Measurements from ENCODE around the gene ADSS1. TPM values are rescaled to one million over a fixed set of nuclear protein-coding genes. Genes with fewer than 3 reads are reported as not detected.
A peak's percentile ranks its signal among the peaks of the same experiment; 100 is the strongest.

The ADSS1 gene
- total RNA-seq, 1 experiment from 2014 or later = 0.84 TPM

DNA sequence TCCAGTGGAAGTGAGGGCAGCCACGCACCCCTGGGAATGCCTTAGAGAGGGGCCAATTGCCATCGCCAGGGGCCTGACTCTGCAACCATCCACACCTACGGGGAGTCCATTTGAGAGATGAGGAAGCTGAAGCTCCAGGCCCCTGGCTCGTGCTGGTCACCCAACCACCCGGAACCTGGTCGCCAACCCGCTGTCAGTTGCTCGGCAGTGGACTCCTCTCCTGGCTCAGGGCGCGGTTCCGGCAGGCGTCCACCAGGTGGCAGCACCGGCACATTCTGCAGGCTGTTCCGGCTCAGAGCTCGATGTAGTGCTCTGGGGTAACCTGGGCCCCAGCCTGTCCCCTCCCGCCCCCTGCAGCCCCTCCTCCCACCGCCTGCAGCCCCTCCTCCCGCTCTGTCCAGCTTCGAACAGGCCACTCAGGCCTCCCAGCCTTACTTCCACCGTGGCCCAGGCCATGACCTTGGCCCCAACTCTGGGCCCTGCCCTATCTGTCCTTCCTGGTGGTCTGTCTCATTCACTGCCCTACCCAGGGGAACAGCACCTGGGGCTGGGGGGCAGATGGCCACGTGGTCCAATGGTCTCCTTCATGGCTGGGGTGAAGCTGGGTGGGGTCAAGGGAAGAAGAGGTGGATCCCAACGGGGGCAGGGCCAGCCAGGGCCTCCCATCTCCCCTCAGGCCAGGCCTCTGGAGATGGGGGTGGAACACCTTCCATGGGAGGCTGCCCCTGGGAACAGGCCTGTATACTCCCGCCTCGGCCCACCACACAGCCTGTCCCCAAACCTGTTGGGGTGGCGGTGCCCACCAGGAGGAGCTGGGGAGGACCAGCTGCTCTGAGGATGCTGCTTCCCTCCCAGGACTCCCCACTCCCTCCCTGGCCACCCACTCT lies 44.7 kb downstream of the ADSS1 start:
- DNase-seq (ENCODE audit: low read depth) = peak; percentile 67

DNA sequence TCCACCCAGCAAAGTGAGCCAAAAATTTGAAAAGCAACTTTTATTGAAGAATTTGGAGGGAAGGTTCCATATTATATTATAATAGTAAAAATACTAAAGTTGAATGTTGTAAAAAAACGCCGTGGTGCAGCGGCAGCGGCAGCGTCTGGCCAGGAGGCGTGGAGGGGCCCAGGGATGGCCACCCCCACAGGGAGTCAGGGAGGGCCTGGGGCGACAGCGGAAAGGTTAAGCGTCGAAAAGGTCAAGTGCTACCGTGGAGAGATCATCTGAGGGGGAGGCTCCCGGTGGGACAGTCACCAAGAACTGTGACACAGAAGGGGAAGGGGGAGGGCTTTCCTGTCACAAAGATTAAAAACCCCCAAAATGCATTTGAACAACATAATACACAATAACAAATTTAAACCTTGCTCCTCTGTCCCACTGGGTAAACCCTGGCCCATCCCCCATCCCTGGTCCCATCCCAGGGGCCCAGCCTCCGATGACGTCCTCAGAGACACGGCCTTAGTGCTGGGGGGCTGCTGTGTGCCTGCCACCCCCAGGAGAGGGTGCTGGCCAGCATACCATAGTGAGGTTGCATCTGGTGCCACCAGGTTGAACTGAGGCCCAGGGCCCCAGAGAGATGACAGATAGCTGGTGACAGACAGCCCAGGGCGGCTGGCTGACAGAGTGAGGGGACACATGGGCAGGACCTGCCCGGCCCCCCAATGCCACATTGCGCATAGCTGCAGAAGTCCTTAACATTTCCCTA lies 45.5 kb downstream of the ADSS1 start:
- DNase-seq (ENCODE audit: low read depth) = no peak

DNA sequence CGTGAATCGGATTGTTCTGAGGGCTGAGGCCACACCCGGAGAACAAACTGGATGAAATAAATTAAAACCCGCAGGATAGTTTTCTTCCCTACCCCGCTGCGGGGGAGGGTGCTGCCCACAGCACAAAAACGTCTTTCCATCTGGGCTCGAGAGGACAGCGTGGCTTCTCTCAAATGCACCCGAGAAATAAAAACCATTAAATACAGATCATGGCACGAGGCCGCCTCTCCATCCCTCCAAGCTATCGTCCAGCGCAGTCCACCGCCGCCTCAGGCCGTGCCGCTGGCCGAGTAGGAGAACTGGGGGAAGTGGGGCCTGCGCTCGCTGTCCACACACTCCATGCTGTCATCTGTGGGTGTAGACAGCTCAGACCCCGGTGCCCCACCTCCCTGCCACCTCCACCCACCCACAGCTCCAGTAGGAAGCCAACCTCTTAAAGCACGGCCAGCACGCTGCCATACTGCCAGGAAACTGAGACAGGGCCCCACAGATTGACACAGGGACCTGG lies 46.1 kb downstream of the ADSS1 start:
- no peak for DNase-seq (ENCODE audit: low read depth)

DNA sequence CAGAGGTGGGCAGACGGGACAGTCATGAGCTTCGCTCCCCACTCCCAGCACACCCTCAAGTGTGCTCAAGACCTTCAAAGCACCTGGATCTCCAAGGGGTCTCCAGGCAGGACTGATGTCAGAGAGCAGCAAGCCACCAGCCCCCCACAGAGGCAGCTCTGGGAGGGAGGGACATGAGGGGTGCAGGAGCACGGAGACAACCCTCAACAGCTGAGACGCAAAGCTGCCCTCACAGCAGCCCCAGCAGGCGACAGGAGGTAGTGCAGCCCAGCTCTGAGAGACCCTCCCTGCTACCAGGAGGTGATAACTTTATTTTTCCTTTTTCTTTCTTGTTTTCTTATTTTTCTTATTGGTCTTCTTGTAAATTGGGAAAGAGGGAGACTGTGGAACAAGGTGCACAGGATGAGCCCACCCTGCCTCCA lies 46.8 kb downstream of the ADSS1 start:
- DNase-seq (ENCODE audit: low read depth) = no peak

DNA sequence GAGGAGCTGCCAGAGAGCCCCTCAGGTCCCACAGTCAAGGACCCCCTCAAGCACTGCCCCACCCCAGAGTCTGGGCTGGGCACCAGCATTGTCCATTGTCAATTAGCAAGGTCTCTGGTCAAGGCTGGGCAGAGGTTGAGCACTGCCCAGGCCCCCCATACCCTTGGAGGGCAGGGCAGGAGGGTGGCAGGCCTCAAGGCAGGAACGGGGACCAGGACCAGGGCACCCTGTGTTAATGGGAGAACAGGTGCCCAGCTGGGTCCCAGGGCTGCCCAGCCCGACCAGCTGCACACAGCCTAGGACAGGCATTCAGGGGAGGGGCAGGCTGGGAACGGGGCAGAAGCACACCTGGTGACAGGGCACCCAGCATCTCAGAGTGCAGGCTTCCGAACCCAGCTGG lies 47.3 kb downstream of the ADSS1 start:
- no peak for DNase-seq (ENCODE audit: low read depth)

DNA sequence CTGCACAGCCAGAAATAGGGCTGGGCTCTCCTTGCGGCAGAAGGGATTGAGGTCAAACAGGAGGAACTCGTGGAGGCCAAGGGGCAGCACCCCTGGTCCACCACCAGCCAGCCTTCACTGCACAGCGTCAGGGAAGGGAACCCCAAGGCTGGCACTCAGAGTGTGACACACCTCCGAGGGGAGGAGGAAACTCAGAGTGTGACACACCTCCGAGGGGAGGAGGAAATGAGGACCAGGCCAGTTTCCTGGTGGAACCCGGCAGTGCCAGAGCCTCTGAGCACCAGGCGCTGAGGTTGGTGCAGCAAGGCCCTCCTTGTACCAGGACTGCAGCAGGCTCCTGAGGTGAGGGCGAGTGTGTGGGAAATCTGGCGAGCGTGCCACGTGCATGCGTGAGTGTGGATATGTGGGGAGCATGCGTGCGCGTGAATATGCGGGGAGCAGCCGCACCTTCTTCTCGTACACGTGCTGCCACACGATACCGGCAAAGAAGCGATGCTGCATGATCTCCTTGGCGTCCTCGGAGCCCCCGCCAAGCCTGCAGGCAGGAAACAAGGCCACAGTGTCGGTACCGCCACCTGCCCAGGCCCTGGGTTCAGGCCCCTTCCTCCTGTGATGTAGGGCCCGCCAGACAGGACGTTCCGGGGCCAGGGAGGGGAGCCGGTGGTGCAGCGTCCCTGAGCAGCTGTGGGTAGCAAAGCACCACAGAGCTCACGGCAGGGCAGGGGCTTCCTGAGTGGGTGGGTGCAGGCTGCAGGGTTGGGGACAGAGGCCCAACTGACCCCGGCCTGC lies 48.1 kb downstream of the ADSS1 start:
- no peak for DNase-seq (ENCODE audit: low read depth)

DNA sequence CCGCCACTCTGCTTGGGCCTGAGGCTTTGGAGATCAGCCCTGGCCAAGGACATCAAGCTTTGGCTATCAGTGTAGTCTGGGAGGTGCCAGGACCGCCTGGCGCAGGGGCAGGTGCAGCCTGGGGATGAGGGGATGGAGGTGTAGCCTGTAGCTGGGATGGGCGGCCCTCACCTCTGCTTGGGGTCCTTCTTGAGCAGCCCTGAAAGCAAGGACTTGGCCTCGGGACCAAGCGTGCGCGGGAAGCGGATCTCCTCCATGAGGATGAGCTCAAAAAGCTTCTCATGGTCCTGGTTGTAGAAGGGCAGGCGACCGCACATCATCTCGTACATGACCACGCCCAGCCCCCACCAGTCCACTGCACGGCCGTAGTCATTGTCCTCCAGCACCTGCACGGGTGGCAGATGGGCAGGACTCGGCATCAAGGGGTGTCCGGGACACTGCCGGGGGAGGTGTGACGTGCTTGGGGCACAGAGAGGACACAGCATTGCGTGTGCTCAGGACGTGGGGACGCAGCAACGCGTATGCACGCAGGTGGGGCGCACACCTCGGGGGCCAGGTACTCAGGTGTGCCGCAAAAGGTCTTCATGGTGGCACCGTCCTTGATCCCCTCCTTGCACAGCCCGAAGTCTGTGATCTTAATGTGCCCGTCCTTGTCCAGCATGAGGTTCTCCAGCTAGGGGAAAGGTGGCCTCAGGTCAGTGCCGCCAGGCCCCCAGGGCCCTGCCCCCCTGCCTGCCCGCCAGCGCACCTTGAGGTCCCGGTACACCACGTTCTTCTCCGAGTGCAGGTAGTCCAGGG lies 48.9 kb downstream of the ADSS1 start:
- no peak for DNase-seq (ENCODE audit: low read depth)

DNA sequence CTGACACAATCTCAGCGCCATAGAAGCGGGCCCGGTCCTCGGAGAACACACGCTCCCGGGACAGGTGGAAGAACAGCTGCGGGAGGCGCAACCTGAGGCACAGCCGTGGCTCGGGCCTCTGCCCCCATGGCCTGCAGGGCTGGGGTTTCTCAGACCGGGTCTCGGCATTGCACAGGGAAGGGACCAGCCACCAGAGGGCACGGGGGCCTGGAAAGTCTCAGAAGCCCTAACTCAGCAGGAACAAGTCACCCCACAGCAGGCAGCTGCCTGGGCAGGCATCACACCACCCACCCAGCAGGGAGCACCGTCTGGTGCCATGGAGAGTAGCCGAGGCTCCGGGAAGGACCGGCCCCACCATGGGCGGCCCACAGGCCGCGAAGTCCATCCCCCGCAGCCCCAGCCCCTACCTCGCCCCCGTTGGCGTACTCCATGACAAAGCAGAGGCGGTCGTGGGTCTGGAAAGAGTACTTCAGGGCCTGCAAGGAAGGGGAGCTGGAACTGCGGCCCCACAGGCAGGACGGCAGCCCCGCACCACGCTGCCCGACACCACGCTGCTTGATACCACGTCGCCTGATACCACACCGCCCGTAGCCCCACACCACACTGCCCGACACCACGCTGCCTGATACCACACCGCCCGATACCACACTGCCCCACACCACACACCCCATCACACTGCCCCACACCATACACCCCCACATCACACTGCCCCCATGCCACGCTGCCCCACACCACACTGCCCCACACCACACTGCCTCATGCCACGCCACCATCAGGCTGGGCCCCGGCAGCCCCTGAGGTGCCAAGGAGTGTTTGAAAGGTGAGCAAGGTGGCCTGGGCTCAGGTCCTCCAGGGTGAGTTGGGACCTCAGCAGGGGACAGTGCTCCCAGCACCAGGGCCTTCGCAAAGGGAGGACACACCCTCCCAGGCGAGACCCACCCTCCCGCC lies 49.8 kb downstream of the ADSS1 start:
- no peak for DNase-seq (ENCODE audit: low read depth)

DNA sequence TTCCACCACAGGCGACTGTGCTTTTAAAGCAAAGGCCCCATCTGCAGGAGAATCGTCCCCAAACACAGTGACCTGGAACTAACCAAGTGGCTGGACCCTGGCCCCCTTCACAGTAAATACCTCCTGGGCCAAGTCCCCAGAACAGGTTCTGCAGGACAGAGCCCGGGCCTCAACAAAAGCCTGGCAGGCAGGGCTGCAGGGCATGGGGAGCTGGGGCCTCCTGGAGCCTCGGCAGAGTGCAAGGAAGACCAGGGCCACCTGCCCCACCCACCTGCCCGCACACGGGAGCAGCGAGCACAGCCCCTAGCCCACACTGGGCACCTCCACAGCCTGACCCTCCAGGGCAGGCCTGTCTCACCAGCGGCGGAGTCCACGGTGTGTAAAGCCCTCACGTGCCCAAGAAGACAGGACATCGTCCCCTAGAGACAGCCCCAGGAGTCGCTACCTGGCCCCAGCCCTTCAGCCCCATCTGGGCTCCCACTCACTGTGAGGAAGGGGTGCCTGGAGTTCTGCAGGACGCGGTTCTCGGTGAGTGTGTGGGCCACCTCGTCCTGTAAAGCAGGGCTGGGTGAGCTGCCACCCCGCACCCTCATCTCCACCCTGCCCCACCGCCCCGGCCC lies 50.5 kb downstream of the ADSS1 start:
- DNase-seq (ENCODE audit: low read depth) = no peak

DNA sequence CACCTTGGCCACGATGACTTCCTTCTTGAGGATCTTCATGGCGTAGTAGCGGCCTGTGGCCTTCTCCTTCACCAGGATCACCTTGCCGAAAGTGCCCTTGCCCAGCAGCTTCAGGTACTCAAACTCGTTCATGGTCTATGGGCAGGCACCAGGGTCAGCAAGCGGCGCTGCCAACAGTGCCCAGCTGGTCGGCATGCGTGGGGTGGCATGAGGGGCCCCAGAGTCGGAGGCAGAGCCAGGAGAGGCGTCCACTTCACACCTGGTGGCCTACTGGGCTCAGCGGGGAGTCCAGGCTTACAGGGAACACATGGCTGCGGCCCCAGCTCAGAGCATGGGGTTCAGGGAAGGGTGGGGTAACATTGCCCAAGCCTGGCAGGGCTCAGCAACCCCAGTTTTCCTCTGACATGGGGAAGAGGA lies 51.1 kb downstream of the ADSS1 start:
- no peak for DNase-seq (ENCODE audit: low read depth)

DNA sequence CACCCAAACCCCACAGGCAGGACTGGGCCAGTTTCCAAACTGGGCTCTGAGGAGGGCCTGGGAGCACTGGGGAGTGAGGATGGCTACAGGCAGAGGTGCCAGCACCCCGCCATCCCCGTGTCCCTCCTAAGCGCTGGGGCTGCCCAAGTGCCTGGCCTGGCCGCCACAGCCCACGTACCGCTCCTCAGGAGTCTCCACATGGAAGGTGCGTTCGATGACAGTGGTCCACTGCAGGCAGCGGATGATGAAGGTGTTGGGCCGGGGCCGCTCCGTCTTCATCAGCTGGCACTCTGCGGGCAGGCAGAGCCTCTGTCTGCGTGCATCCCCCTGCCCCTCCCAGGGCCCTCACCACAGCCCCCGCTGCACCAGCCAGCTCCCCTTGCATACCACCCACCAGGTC lies 52.5 kb downstream of the ADSS1 start:
- DNase-seq (ENCODE audit: low read depth) = no peak

DNA sequence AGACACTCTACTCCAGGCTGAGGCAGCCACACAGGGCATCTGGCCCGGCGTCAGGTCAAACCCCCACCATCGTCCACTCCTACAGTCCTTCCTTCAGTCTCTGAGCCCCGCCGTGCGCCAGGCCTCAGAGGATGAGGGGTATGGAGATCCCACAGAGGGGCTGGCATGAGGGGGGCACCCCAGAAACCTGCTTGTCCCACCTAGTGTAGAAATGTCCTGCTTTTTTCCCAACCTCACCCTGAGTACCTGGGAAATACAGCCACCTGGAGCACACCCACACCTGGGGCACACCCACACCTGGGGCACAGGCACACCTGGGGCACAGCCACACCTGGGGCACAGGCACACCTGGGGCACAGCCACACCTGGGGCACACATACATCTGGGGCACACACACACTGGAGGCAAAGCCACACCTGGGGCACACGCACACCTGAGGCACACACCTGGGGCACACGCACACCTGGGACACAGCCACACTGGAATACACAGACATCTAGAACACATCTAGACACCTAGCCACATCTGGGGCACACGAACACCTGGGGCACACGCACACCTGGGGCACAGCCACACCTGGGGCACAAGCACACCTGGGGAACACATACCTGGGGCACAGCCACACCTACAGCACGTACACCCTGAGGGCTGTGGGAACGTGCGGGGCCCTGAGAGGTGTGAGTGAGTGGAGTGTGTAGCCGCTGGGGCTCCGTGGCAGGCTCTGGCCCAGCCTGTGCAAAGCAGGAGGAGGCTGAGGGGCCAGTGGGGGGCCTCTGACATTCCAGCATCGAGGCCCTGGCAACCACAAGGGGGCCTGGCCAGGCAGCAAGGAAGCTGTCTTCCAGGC lies 53.2 kb downstream of the ADSS1 start:
- no peak for DNase-seq (ENCODE audit: low read depth)

DNA sequence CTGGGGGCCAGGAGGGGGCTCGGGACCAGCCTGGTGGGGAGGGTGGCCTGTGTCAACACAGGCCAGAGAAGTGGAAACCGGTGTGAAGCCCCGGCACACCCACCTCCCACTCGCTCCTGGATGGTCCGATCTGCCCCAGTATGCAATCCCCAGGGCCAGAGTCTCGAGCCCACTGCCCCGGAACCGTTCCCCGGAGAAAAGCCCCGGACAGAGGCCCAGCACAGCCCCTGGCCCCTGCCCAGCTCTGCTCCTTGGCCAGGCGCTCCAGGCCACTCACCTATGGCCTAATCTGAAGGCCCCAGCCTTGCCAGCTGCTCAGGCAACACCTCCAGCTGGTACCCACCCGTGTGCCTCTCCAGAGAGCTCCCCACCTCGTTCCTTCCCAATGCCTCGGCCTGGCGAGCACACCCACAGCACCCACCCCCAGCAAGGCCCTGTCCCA lies 53.8 kb downstream of the ADSS1 start:
- DNase-seq (ENCODE audit: low read depth) = no peak

DNA sequence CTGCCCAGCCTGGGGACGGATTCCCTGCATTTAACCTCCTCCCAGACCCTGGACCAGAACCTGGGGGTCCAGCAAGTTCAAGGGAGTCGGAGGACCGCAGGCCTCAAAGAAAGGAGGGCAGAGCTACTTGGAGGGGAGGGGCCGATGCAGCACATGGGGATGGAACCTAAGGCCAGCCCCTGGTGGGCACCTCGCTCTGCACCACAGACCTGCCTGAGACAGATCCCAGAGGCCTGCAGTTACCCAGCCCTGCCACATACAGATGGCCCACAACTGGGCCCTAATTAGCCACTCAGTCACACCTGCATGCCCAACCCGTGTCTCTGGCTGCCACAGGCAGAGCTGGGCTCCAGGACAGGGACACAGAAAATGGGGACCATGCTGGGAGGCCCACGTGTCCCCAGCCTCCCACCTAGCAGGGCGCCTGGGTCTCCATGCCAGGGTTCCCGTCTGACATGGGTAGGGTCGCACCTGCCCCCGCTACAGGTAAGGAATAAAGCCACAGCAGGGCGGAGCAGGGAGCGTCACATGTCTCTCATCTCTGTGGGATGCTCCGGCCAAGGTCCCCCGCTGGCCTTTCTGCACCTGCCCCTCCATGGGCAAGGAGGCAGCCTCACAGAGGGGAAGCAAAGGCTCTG lies 54.8 kb downstream of the ADSS1 start:
- DNase-seq (ENCODE audit: low read depth) = no peak

DNA sequence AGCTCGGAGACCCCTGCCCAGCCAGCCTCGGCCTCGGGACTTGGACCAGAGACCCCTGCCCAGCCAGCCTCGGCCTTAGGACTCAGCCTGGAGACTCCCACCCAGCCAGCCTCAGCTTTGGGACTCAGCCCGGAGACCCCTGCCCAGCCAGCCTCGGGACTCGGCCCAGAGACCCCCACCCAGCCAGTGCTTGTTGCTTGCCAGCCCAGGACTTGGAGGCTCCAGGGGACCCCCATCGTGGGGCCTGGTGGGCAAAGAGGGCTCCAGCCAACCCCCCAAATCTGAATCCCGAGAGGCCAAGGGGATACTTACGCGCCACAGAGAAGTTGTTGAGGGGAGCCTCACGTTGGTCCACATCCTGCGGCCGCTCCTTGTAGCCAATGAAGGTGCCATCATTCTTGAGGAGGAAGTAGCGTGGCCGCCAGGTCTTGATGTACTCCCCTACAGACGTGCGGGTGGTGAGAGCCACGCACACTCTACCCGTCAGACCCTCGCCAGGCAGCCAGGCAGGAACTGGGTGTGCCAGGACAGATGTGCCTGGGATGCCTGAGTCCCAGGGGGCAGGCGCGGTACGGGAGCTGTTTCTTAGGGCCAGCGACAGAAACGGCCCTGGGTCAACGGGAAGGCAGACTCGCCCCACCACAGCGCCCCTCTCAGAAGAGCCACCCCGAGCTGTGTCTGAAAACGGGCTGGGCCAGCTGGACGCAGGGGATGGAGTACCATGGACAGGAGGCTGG lies 55.9 kb downstream of the ADSS1 start:
- no peak for DNase-seq (ENCODE audit: low read depth)

DNA sequence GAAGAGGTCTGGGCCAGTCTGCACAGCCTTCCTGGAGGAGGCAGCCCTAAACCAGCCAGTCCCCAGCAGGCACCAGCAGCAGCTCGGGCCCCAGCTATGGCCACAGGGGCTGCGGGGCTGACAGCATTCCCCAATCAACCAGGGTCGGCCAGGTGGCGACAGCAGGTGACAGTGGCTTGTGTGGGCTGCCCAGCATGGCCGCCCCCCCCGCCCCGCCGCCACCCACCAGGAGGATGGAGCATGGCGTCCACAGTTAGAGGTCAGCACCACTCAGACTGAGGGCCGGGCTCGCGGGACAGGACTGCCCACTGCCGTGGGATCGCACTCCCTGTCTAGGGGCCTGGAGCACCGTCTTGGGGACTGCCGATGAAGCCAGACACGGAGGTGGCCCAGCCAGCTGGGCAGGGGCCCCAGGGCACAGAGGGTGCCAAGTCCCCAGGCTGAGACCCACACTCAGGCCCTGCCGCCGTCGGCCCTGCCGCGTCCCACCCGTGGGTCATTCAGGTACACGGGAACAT lies 56.5 kb downstream of the ADSS1 start:
- DNase-seq (ENCODE audit: low read depth) = no peak
